HEK293T (cell line): ENCODE results near the gene USF3.

Source experiments
- ARNT ChIP-seq: fragments of 450-650 bp; IDR thresholded peaks from 2 replicates; pipeline ENCODE4 v1.6.1; 2017; ENCODE audit warnings: mild to moderate bottlenecking
- BHLHE40 ChIP-seq: fragments of 450-650 bp; IDR thresholded peaks from 2 replicates; pipeline ENCODE4 v1.6.1; 2016; ENCODE audit warnings: mild to moderate bottlenecking, moderate library complexity, borderline replicate concordance
- ELF4 ChIP-seq: fragments of 450-650 bp; IDR thresholded peaks from 2 replicates; pipeline ENCODE4 v1.6.1; 2017; ENCODE audit warnings: antibody characterized with exemption
- FOXA1 ChIP-seq: fragments of 450-650 bp; IDR thresholded peaks from 2 replicates; pipeline ENCODE4 v1.6.1; 2016; ENCODE audit warnings: mild to moderate bottlenecking
- FOXK2 ChIP-seq: fragments of 450-650 bp; IDR thresholded peaks from 2 replicates; pipeline ENCODE4 v1.6.1; 2016; ENCODE audit warnings: mild to moderate bottlenecking
- FOXM1 ChIP-seq: fragments of 450-650 bp; IDR thresholded peaks from 2 replicates; pipeline ENCODE4 v1.6.1; 2017; ENCODE audit warnings: mild to moderate bottlenecking, borderline replicate concordance
- HDGF ChIP-seq: fragments of 450-650 bp; IDR thresholded peaks from 2 replicates; pipeline ENCODE4 v1.6.1; 2017; ENCODE audit warnings: antibody characterized with exemption, borderline replicate concordance
- L3MBTL2 ChIP-seq: fragments of 450-650 bp; conservative IDR thresholded peaks from 2 replicates; pipeline ENCODE4 v1.6.1; 2016; ENCODE audit warnings: mild to moderate bottlenecking
- LEF1 ChIP-seq: fragments of 450-650 bp; IDR thresholded peaks from 2 replicates; pipeline ENCODE4 v1.6.1; 2017; ENCODE audit warnings: mild to moderate bottlenecking, borderline replicate concordance
- NFRKB ChIP-seq: fragments of 450-650 bp; IDR thresholded peaks from 2 replicates; pipeline ENCODE4 v1.6.1; 2016; ENCODE audit warnings: mild to moderate bottlenecking, moderate library complexity
- SP1 ChIP-seq: fragments of 450-650 bp; IDR thresholded peaks from 2 replicates; pipeline ENCODE4 v1.6.1; 2017
- TARDBP ChIP-seq: fragments of 450-650 bp; IDR thresholded peaks from 2 replicates; pipeline ENCODE4 v1.6.1; 2016

DNA sequence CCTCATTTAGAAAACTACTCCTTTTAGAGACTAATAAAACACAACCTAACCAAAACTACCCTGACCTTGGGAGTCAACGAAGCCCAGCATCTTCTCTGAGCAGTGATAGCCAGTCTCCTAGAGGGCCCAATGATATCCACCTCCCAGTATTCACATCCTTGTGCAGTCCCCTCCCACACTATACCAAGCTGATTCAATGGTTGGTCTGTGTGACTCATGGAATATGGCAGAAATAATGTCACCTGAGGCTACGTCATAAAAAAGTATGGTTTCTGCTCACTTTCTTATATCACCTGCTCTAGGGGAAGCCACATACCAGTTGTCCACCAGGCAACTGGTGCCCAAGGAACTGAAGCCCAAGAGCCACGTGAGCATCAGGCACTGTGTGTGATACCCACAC is 21.4 kb upstream of the USF3 start:
- no peak for TF ChIP-seq LEF1
- no peak for TF ChIP-seq ARNT
- TF ChIP-seq L3MBTL2 = no peak
- TF ChIP-seq NFRKB = no peak
- no peak for TF ChIP-seq HDGF
- no peak for TF ChIP-seq FOXM1
- TF ChIP-seq FOXK2 = no peak
- TF ChIP-seq TARDBP = no peak
- no peak for TF ChIP-seq SP1
- no peak for TF ChIP-seq FOXA1
- no peak for TF ChIP-seq BHLHE40
- no peak for TF ChIP-seq ELF4
